OCI-LY3 (cell line): ENCODE data around the gene EEF1AKMT2.

Source experiments
- CTCF ChIP-seq: fragments of 200-600, 300-600 bp; sonication (generic); IDR thresholded peaks from 2 replicates; pipeline ENCODE4 v1.5.1; 2014; ENCODE audit warnings: antibody characterized with exemption, low read length, low read depth
- EZH2phosphoT487 ChIP-seq: fragments of 200-600 bp; shearing (Covaris generic); IDR thresholded peaks from 2 replicates; pipeline ENCODE4 v1.6.1; 2018; ENCODE audit warnings: antibody characterized with exemption, mixed run types, low read depth

DNA sequence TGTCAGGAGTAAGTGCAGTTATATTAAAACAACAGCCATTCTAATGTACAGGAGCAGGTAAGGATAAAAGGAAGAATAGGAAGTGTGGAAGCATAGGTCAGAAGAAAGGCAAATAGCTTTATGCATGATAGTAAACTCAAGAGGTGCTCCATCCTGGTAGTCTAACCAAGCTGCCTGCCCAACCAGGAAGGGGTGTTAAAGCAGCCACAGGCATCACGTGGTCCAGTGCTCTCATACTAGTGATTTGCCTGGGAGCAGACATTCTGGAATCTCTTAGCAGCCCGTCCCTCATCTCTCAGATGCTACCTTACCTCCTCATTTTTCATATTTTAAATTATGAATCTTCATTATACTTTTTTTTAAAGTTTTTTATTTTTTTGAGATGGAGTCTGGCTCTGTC is 28.4 kb upstream of the EEF1AKMT2 start:
- TF ChIP-seq CTCF (no peak), EZH2phosphoT487 (no peak)
